Measurements from ENCODE around the gene RERE.

The RERE gene

GRCh38 chr1:8851060-8851459 is 33.6 kb upstream of the RERE start:
- no peaks in the 10 kb centered on the region for H3K36me3 ChIP-seq (ENCODE audit: control insufficient read depth, low read length)
- H3K9me2 ChIP-seq (replicated peaks; ENCODE audit: control insufficient read depth, low read length): no peaks in the 10 kb centered on the region
- no peak overlapping the region for H3K27ac ChIP-seq (ENCODE audit: low read depth, low read length)
- no peaks in the 10 kb centered on the region for H3K4me1 ChIP-seq (ENCODE audit: control insufficient read depth, low read length)
- no peaks in the 10 kb centered on the region for H4K20me1 ChIP-seq (ENCODE audit: control insufficient read depth, insufficient read depth, low read depth, low read length)
- H3K4me2 ChIP-seq (ENCODE audit: low read length): no peak overlapping the region
- H3K9me3 ChIP-seq (ENCODE audit: control insufficient read depth, insufficient read depth, low read length): no peaks in the 10 kb centered on the region
- peaks cover 6% of the 10 kb centered on the region; the same call in 1 of the 2 replicates for H3K27me3 ChIP-seq (ENCODE audit: control insufficient read depth, low read length)
- no peak overlapping the region for H3K4me3 ChIP-seq (ENCODE audit: low read length)
- no peak for TF ChIP-seq EZH2phosphoT487 (IDR thresholded peaks at IDR 0.05; ENCODE audit: borderline replicate concordance, low read length)
- TF ChIP-seq, protein P1, sequence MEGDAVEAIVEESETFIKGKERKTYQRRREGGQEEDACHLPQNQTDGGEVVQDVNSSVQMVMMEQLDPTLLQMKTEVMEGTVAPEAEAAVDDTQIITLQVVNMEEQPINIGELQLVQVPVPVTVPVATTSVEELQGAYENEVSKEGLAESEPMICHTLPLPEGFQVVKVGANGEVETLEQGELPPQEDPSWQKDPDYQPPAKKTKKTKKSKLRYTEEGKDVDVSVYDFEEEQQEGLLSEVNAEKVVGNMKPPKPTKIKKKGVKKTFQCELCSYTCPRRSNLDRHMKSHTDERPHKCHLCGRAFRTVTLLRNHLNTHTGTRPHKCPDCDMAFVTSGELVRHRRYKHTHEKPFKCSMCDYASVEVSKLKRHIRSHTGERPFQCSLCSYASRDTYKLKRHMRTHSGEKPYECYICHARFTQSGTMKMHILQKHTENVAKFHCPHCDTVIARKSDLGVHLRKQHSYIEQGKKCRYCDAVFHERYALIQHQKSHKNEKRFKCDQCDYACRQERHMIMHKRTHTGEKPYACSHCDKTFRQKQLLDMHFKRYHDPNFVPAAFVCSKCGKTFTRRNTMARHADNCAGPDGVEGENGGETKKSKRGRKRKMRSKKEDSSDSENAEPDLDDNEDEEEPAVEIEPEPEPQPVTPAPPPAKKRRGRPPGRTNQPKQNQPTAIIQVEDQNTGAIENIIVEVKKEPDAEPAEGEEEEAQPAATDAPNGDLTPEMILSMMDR (IDR thresholded peaks at IDR 0.05; ENCODE audit: low read depth, low read length, poor library complexity, severe bottlenecking): no peak
- peaks cover 6% of the 10 kb centered on the region for H3F3A ChIP-seq (ENCODE audit: control insufficient read depth, insufficient read depth)
- H3K79me2 ChIP-seq (ENCODE audit: control insufficient read depth, low read length): no peaks in the 10 kb centered on the region

GRCh38 chr1:8848663-8849386 is 31.4 kb upstream of the RERE start:
- H3K9me3 ChIP-seq (ENCODE audit: control insufficient read depth, insufficient read depth, low read length): no peaks in the 10 kb centered on the region
- H4K20me1 ChIP-seq (ENCODE audit: control insufficient read depth, insufficient read depth, low read depth, low read length): no peaks in the 10 kb centered on the region
- H3K9me2 ChIP-seq (replicated peaks; ENCODE audit: control insufficient read depth, low read length): no peaks in the 10 kb centered on the region
- H3K36me3 ChIP-seq (ENCODE audit: control insufficient read depth, low read length): no peaks in the 10 kb centered on the region
- no peak for TF ChIP-seq EZH2phosphoT487 (IDR thresholded peaks at IDR 0.05; ENCODE audit: borderline replicate concordance, low read length)
- TF ChIP-seq, protein P1 (IDR thresholded peaks at IDR 0.05; ENCODE audit: low read depth, low read length, poor library complexity, severe bottlenecking): peak; percentile 78
- no peak overlapping the region for H3K4me2 ChIP-seq (ENCODE audit: low read length)
- no peak overlapping the region for H3K27ac ChIP-seq (ENCODE audit: low read depth, low read length)
- no peaks in the 10 kb centered on the region for H3K4me1 ChIP-seq (ENCODE audit: control insufficient read depth, low read length)
- H3K79me2 ChIP-seq (ENCODE audit: control insufficient read depth, low read length): no peaks in the 10 kb centered on the region
- H3K27me3 ChIP-seq (ENCODE audit: control insufficient read depth, low read length): peaks cover 15% of the 10 kb centered on the region; the same call in 1 of the 2 replicates
- H3K4me3 ChIP-seq (ENCODE audit: low read length): no peak overlapping the region
- H3F3A ChIP-seq (ENCODE audit: control insufficient read depth, insufficient read depth): no peaks in the 10 kb centered on the region

- H3K9me2 ChIP-seq (replicated peaks; ENCODE audit: control insufficient read depth, low read length): no peaks in the 10 kb centered on the region
- no peaks in the 10 kb centered on the region for H3F3A ChIP-seq (ENCODE audit: control insufficient read depth, insufficient read depth)
- H3K36me3 ChIP-seq (ENCODE audit: control insufficient read depth, low read length): no peaks in the 10 kb centered on the region
- H3K4me3 ChIP-seq (ENCODE audit: low read length): no peak overlapping the region
- H3K27ac ChIP-seq (ENCODE audit: low read depth, low read length): no peak overlapping the region
- H3K4me2 ChIP-seq (ENCODE audit: low read length): no peak overlapping the region
- no peaks in the 10 kb centered on the region for H4K20me1 ChIP-seq (ENCODE audit: control insufficient read depth, insufficient read depth, low read depth, low read length)
- no peaks in the 10 kb centered on the region for H3K79me2 ChIP-seq (ENCODE audit: control insufficient read depth, low read length)
- no peaks in the 10 kb centered on the region for H3K9me3 ChIP-seq (ENCODE audit: control insufficient read depth, insufficient read depth, low read length)
- no peaks in the 10 kb centered on the region for H3K4me1 ChIP-seq (ENCODE audit: control insufficient read depth, low read length)
- no peak for TF ChIP-seq EZH2phosphoT487 (IDR thresholded peaks at IDR 0.05; ENCODE audit: borderline replicate concordance, low read length)
- TF ChIP-seq, protein P1 (IDR thresholded peaks at IDR 0.05; ENCODE audit: low read depth, low read length, poor library complexity, severe bottlenecking): no peak
- H3K27me3 ChIP-seq (ENCODE audit: control insufficient read depth, low read length): peaks cover 15% of the 10 kb centered on the region; the same call in 1 of the 2 replicates
These were observed 30.6 kb upstream of the RERE start for GRCh38 chr1:8847990-8848389.
